ENCODE measurements around the gene IGLON5.

The IGLON5 gene

GRCh38 chr19:51295382-51296126, 15.9 kb upstream of the IGLON5 start:
- H3K27ac Mint-ChIP-seq = no peak overlapping the region
- H3K4me3 Mint-ChIP-seq = no peak overlapping the region
- H3K9me3 Mint-ChIP-seq = no peaks in the 10 kb centered on the region
- no peaks in the 10 kb centered on the region for H3K4me1 Mint-ChIP-seq (ENCODE audit: low read depth)
- no peaks in the 10 kb centered on the region for H3K27me3 Mint-ChIP-seq (ENCODE audit: low read depth)
- H3K36me3 Mint-ChIP-seq (ENCODE audit: low read depth) = no peaks in the 10 kb centered on the region
- DNase-seq (ENCODE audit: low spot score) = no peak

GRCh38 chr19:51296336-51297093, 14.9 kb upstream of the IGLON5 start:
- Mint-ChIP-seq H3K36me3 (ENCODE audit: low read depth) (no peaks in the 10 kb centered on the region), H3K27me3 (ENCODE audit: low read depth) (peaks cover 1% of the 10 kb centered on the region), H3K27ac (no peak overlapping the region), H3K9me3 (no peaks in the 10 kb centered on the region), H3K4me1 (ENCODE audit: low read depth) (no peaks in the 10 kb centered on the region), H3K4me3 (no peak overlapping the region)
- DNase-seq (ENCODE audit: low spot score) = no peak

GRCh38 chr19:51297406-51297805, 14.0 kb upstream of the IGLON5 start:
- no peak overlapping the region for H3K4me3 Mint-ChIP-seq
- no peak for DNase-seq (ENCODE audit: low spot score)
- H3K9me3 Mint-ChIP-seq = no peaks in the 10 kb centered on the region
- no peaks in the 10 kb centered on the region for H3K4me1 Mint-ChIP-seq (ENCODE audit: low read depth)
- no peak overlapping the region for H3K27ac Mint-ChIP-seq
- peaks cover 5% of the 10 kb centered on the region for H3K27me3 Mint-ChIP-seq (ENCODE audit: low read depth)
- no peaks in the 10 kb centered on the region for H3K36me3 Mint-ChIP-seq (ENCODE audit: low read depth)

- H3K9me3 Mint-ChIP-seq = peaks cover 4% of the 10 kb centered on the region
- DNase-seq (ENCODE audit: low spot score) = no peak
- no peaks in the 10 kb centered on the region for H3K36me3 Mint-ChIP-seq (ENCODE audit: low read depth)
- peaks cover 5% of the 10 kb centered on the region for H3K27me3 Mint-ChIP-seq (ENCODE audit: low read depth)
- no peak overlapping the region for H3K27ac Mint-ChIP-seq
- no peaks in the 10 kb centered on the region for H3K4me1 Mint-ChIP-seq (ENCODE audit: low read depth)
- no peak overlapping the region for H3K4me3 Mint-ChIP-seq
These were observed 10.2 kb upstream of the IGLON5 start for GRCh38 chr19:51301266-51301665.

DNA sequence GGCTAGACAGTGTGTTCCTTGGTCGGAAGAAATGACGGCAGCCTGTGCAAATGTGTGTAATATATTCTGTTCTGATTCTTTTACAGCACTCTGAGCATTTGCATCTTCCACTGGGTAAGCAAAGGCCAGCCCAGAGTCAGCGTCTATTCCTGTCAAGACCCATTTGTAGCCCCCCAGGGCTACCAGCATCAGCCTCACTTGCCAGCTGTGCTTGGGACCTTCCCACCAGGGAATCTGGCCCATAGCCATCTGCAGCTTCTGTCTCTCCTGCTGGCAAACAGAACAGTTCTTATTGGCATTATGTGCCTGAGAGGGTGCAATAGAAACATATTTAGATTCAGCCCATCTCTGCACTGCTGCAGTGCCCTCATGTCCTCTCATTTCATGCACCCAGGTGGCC, 6.0 kb upstream of the IGLON5 start:
- no peaks in the 10 kb centered on the region for H3K4me1 Mint-ChIP-seq (ENCODE audit: low read depth)
- no peaks in the 10 kb centered on the region for H3K36me3 Mint-ChIP-seq (ENCODE audit: low read depth)
- peaks cover 18% of the 10 kb centered on the region for H3K27me3 Mint-ChIP-seq (ENCODE audit: low read depth)
- H3K27ac Mint-ChIP-seq = no peak overlapping the region
- H3K4me3 Mint-ChIP-seq = no peak overlapping the region
- H3K9me3 Mint-ChIP-seq = peaks cover 18% of the 10 kb centered on the region
- DNase-seq (ENCODE audit: low spot score) = no peak

- H3K27ac Mint-ChIP-seq = no peak overlapping the region
- no peaks in the 10 kb centered on the region for H3K9me3 Mint-ChIP-seq
- H3K27me3 Mint-ChIP-seq (ENCODE audit: low read depth) = peaks cover 24% of the 10 kb centered on the region
- H3K36me3 Mint-ChIP-seq (ENCODE audit: low read depth) = no peaks in the 10 kb centered on the region
- no peak for DNase-seq (ENCODE audit: low spot score)
- peaks cover 3% of the 10 kb centered on the region for H3K4me1 Mint-ChIP-seq (ENCODE audit: low read depth)
- H3K4me3 Mint-ChIP-seq = no peak overlapping the region
These were observed 5.2 kb downstream of the IGLON5 start for GRCh38 chr19:51316688-51317087.

DNA sequence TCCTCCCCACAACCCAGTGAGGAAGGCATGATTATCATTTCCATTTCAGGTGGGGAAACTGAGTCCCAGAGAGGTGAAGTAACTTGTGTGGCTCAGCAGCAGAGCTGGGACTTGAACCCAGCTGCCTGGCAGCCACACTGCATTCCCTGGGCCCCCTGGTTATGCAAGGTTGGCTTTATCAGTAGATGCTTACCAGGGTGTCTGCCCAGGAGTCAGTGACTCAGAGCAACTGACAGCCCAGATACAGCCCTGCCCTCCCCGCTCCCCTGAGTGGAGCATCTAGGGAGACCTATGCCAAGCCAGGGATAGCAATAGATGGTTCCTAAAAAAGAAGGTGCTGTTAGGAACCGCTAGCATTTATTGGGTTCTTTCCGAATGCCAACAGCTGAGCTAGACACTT, 5.9 kb downstream of the IGLON5 start:
- Mint-ChIP-seq H3K36me3 (ENCODE audit: low read depth) (no peaks in the 10 kb centered on the region), H3K4me3 (no peak overlapping the region), H3K27ac (no peak overlapping the region), H3K27me3 (ENCODE audit: low read depth) (peaks cover 21% of the 10 kb centered on the region), H3K9me3 (no peaks in the 10 kb centered on the region), H3K4me1 (ENCODE audit: low read depth) (peaks cover 3% of the 10 kb centered on the region)
- DNase-seq (ENCODE audit: low spot score) = no peak

- Mint-ChIP-seq H3K27ac (no peak overlapping the region), H3K4me1 (ENCODE audit: low read depth) (peaks cover 3% of the 10 kb centered on the region)
- no peak for DNase-seq (ENCODE audit: low spot score)
These were observed 6.5 kb downstream of the IGLON5 start for GRCh38 chr19:51317968-51318367.

DNA sequence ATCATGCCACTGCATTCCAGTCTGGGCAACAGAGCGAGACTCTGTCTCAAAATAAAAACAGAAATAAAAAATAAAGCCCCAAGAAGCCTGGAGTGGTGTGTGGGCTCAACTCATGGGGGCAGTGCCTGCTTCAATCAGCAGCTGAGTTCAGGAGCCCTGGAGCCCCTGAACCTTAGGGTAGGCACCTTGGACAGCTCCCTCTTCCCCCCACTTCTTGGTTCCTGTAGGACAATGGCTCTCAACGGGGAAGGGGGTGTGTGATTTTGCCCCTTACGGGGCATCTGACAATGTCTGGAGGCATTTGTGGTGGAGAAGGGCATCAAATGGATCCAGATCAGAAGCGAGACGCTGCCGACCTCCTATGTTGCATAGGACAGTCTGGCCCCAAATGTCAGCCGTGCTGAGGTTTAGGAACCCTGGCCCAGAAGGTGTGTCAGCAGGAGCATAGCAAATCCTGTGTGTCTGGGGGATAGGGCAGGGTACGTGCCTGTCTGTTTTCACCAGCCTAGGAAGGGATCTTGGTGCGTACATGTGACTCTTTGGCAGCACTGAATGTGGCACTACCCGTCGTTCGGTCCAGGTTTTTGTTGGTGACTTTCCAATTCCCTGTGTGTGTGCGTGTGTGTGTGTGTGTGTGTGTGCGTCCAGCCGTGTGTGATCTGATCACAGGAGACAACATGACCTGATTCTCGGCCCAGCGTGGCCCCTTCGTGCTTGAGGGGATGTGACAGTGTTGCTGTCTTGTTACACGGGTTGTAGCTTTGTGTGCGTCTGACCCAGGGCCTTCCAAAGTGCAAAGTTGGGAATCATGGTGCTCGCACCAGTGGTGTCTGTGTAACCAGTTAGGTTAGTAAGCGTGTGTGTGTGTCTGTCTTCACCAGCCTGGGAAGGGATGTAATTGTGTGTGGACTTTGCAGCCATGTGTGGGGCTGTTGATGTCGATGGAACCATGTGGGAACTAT, 7.5 kb downstream of the IGLON5 start:
- no peak overlapping the region for H3K27ac Mint-ChIP-seq
- H3K4me1 Mint-ChIP-seq (ENCODE audit: low read depth) = no peaks in the 10 kb centered on the region
- H3K27me3 Mint-ChIP-seq (ENCODE audit: low read depth) = peaks cover 20% of the 10 kb centered on the region
- H3K9me3 Mint-ChIP-seq = no peaks in the 10 kb centered on the region
- DNase-seq (ENCODE audit: low spot score) = no peak
- H3K36me3 Mint-ChIP-seq (ENCODE audit: low read depth) = no peaks in the 10 kb centered on the region
- H3K4me3 Mint-ChIP-seq = no peak overlapping the region

More at GRCh38 chr19:51317968-51318367, 6.5 kb downstream of the IGLON5 start:
- H3K27me3 Mint-ChIP-seq (ENCODE audit: low read depth) = peaks cover 24% of the 10 kb centered on the region
- H3K36me3 Mint-ChIP-seq (ENCODE audit: low read depth) = no peaks in the 10 kb centered on the region
- H3K9me3 Mint-ChIP-seq = no peaks in the 10 kb centered on the region
- H3K4me3 Mint-ChIP-seq = no peak overlapping the region

GRCh38 chr19:51319649-51320279, 8.3 kb downstream of the IGLON5 start:
- Mint-ChIP-seq H3K4me3 (no peak overlapping the region), H3K36me3 (ENCODE audit: low read depth) (no peaks in the 10 kb centered on the region), H3K27ac (no peak overlapping the region), H3K4me1 (ENCODE audit: low read depth) (no peaks in the 10 kb centered on the region), H3K9me3 (no peaks in the 10 kb centered on the region), H3K27me3 (ENCODE audit: low read depth) (peaks cover 20% of the 10 kb centered on the region)
- DNase-seq (ENCODE audit: low spot score) = no peak

DNA sequence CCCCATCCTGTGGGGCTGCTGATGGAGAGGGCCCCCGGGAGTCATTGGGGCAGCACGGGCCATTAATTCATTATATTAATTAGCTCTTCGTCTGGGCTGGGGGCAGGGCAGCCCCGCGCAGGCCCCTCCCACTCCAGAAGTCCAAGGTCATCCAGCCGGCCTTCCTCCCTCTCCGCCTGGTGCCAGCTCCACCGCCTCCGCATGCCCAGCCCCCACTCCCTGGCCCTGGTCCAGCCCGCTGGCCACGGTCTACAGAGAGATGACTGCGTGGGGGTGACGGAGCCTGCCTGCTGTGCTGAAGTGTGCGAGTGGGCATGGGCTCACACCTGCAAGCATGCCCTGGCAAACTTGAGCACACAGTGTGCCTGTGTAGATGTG, 8.8 kb downstream of the IGLON5 start:
- no peak overlapping the region for H3K4me3 Mint-ChIP-seq
- no peak for DNase-seq (ENCODE audit: low spot score)
- H3K27me3 Mint-ChIP-seq (ENCODE audit: low read depth) = peaks cover 18% of the 10 kb centered on the region
- H3K9me3 Mint-ChIP-seq = no peaks in the 10 kb centered on the region
- no peaks in the 10 kb centered on the region for H3K4me1 Mint-ChIP-seq (ENCODE audit: low read depth)
- H3K27ac Mint-ChIP-seq = no peak overlapping the region
- H3K36me3 Mint-ChIP-seq (ENCODE audit: low read depth) = no peaks in the 10 kb centered on the region

GRCh38 chr19:51321799-51322198, 10.4 kb downstream of the IGLON5 start:
- no peak for DNase-seq (ENCODE audit: low spot score)
- H3K27ac Mint-ChIP-seq = no peak overlapping the region
- H3K27me3 Mint-ChIP-seq (ENCODE audit: low read depth) = peaks cover 31% of the 10 kb centered on the region
- no peaks in the 10 kb centered on the region for H3K9me3 Mint-ChIP-seq
- no peak overlapping the region for H3K4me3 Mint-ChIP-seq
- peaks cover 3% of the 10 kb centered on the region for H3K4me1 Mint-ChIP-seq (ENCODE audit: low read depth)
- H3K36me3 Mint-ChIP-seq (ENCODE audit: low read depth) = no peaks in the 10 kb centered on the region

- Mint-ChIP-seq H3K27ac (no peak overlapping the region), H3K4me1 (ENCODE audit: low read depth) (peaks cover 8% of the 10 kb centered on the region), H3K9me3 (no peaks in the 10 kb centered on the region), H3K4me3 (no peak overlapping the region), H3K27me3 (ENCODE audit: low read depth) (peaks cover 38% of the 10 kb centered on the region), H3K36me3 (ENCODE audit: low read depth) (no peaks in the 10 kb centered on the region)
- no peak for DNase-seq (ENCODE audit: low spot score)
These were observed 12.2 kb downstream of the IGLON5 start for GRCh38 chr19:51323481-51324166.
